ENCODE measurements around the gene KRT1.
"Not testable (repeated sequence)": the region's sequence is repeated elsewhere in the genome, so short reads cannot be mapped to it uniquely, and the experiment has no call there.

The KRT1 gene

DNA sequence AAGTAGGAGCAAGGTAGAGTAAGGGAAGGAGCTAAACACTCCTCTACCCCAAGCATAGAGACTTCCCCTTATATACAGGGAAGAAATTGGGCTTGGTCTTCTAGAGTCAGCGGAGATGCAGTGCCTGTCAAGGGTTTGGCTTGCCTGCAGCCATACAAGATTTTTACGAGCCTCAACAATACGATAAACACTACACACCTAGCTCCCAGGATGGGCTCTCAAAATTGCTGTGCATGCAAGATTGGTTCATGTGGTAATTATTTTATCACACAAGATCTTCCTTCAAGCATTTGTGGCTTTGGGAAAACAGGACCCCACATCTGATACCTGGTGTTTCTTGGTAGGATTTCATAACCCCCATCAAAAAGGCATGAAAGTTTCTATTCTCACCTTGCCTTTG, at the start of gene KRT1:
KRT1 (minus strand) TSS at position 45 of the 400 bp plus-strand sequence. CDS start 59 bp downstream, outside the sequence.
- DNase-seq, result no peak

DNA sequence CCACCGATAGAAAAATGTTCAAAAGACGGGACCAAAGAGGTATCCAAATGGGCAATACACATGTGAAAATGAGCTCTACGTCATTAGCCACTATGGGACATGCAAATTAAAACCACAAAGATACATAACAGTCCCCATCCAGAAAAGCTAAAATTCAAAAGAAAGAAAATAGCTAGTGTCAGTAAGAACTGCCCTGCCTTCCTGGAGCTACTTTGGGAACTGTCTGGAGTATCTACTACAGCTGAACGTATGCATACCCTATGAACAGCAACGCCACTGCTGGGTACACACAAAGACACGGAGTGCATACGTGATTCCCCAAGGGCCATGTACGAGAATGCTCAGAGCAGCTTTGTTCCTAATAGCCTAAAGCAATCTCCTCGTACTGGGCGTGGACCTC, 48.9 kb upstream of the KRT1 start:
- DNase-seq, result no peak

GRCh38 chr12:52728374-52728773, 48.2 kb upstream of the KRT1 start:
- DNase-seq, result no peak

GRCh38 chr12:52727037-52727436, 46.8 kb upstream of the KRT1 start:
- no peak for DNase-seq

- no peak for DNase-seq
Observed at GRCh38 chr12:52726451-52726850, 46.2 kb upstream of the KRT1 start.

DNA sequence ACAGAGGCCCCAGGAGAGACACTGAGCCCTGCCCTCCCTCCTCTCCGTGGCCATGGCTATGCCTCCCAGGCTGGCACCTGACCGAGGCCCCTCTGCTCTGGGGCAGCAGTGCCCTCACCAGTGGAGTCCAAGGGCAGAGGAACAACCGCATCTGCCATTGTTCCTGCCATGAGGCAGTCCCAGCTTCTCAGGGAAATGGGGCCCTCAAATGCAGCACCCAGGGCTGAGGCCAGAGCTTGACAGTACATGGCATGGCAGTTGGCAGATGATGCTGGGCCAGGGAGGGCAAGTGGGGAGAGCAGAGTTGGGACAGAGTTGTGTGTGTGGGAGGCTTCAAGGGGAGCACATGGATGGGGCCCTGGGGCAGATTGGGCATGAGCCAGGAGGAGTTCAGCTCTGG, 44.2 kb upstream of the KRT1 start:
- DNase-seq, result no peak

DNA sequence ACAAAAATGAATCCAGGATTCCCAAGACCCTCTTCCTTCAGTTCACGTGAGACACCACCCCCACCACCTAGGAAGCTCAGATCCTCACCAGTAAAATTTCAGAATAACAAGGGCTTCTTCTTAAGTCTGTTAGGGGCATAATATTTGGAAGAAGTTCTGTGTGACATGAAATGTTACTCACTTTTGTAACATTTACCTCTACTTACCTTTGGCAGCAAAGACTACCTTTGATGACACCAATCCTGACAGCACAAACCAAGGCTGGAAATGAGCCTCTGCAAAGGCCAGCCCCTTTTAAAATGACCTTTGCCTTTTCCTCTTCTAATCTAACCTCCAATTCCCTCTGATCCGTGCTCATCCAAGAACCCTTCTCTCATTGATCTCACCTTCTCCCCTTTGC, 42.5 kb upstream of the KRT1 start:
- no peak for DNase-seq

- no peak for DNase-seq
Observed at GRCh38 chr12:52721838-52722470, 41.7 kb upstream of the KRT1 start.

- no peak for DNase-seq
Observed at GRCh38 chr12:52720365-52720886, 40.2 kb upstream of the KRT1 start.

- DNase-seq, result no peak
Observed at GRCh38 chr12:52716061-52716460, 35.9 kb upstream of the KRT1 start.

- no peak for DNase-seq
Observed at GRCh38 chr12:52715416-52715815, 35.2 kb upstream of the KRT1 start.

- no peak for DNase-seq
Observed at GRCh38 chr12:52714887-52715281, 34.7 kb upstream of the KRT1 start.

DNA sequence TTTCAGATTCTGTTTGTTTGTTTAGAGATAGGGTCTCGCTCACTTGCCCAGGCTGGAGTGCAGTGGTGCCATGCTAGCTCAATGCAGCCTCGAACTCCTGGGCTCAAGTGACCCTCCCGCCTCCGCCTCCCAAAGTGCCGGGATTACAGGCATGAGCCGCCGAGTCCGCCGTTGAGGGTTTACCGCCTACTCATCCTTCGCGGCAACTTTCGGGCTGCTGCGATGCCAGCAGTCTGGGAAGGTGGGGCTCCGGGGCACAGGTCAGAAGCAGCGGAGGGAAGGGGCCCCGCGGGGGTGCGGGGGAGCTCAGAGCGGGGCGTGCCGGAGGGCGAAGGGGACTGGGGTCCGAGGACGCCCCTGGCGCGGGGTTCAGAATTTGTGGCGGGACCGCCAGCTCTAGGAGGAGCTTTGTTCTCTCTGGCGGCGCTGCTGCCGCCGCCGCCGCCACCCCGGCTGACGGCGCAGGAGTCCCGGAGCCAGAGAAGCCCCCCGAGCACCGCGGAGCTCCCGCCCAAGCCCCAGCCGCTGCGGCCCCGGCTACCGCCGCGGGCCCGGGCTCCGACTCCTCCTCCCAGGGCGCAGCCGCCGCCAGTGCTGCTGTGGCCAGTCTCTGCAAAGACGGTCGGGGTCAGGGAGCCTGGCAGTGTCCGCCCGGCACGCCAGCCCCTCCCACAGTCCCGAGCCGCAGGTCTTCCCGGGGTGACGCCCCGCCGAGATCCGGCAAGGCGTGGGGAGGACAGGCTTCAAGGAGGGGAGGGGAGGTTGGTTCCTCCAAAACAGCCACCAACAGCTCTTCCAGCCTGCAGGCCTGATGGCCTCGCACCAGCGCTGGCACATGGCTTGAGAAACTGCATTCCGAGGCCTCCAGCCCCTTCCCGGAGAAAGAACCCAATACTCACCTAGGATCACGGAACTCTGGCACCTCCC, 34.0 kb upstream of the KRT1 start:
- DNase-seq, result no peak

- DNase-seq, result not testable (repeated sequence)
Observed at GRCh38 chr12:52712122-52712521, 31.9 kb upstream of the KRT1 start.

DNA sequence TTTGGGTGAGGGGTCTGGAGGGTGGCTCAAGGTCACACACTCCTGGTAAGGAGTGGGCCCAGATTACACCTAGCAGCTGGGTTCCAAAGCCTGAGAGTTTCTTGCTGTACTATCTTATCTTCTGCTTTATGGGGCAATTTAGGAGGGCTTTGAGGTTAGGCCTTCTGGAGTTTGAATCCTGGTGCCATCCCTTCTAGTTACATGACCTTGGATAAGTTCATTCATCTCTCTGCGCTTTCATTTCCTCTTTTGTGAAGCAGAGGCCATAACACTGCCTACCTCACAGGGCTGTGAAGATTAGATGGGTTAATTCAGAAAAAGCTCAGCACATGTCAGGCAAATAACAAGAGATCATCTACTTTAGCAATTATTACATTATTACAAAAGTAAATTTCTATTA, 30.5 kb upstream of the KRT1 start:
- DNase-seq, result peak; percentile 26

DNA sequence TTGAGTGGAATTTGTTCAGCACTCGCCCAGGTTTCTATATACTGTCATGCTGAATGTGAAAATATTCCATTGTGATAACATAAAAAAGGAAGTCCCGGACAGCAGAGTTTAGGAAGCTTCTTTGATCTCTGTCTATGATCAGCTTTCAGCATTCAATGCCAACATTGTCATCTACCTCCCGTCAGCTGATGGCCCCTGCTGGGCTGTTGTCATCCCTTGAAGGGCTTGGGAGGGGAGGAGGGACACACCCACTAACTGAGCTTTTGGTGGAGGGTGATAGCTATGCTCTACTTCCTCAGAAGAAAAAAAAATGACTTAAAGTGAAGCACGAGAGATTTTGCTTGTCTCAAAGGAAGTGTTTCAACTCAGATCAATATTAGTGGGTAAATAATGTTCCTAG, 27.8 kb upstream of the KRT1 start:
- DNase-seq, result no peak

DNA sequence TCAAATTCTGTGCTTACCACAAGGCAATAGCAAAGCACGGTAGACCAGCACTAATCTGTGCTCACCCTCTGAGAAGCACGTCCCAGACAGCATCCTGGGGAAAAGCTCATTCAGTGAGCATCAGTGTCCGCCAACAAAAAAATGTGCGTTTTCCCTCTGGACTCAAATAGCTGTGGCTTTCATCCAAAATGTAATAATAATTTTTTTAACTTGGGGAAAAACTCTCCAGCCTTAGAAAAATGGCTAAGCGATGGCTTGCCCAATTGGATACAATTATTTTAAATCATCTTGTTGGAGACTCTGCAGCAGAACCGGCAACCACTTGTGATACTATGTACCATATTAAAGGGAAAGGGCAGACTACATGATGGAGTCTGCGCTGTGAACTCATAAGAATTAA, 24.3 kb upstream of the KRT1 start:
- no peak for DNase-seq

- DNase-seq, result no peak
Observed at GRCh38 chr12:52703878-52704277, 23.7 kb upstream of the KRT1 start.

DNA sequence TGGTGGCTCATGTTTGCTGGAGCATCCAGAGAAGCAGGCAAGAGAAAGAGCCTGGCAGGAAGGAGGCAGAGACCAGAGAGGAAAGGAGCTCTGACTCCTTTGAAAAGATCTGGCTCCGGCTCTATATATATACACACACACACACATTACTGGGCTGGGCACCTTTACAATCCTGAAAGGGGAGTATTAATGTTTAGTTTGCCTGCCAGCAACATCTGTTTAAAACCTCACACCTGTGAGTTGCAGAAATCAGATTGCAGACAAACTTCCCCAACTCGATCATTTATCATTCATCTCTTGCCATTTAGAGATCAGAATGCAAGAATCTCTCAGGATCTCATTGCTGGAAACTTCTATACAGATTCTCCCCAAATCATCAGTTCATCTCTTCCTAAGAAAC, 23.2 kb upstream of the KRT1 start, which contains the start of gene KRT77:
KRT77 (minus strand) TSS at position 101 of the 400 bp plus-strand sequence; CDS start at position 11, 90 bp downstream.
- DNase-seq, result no peak

DNA sequence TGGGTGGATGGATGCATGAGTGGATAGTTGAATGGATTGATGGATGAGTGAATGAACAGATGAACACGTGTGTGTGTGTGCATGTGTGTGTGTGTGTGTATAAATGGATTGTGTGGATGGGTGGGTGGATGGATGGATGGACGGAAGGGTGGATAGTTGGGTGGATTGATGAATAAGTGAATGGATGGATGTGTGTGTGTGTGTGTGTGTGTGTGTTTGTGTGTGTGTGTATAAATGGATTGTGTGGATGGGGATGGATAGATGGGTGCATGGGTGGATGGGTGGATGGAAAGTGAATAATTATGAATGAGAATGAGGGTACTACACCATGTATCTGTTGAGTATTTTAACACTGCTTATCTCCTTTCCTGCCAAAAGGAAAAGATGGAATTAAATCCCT, 22.1 kb upstream of the KRT1 start:
- DNase-seq, result no peak

DNA sequence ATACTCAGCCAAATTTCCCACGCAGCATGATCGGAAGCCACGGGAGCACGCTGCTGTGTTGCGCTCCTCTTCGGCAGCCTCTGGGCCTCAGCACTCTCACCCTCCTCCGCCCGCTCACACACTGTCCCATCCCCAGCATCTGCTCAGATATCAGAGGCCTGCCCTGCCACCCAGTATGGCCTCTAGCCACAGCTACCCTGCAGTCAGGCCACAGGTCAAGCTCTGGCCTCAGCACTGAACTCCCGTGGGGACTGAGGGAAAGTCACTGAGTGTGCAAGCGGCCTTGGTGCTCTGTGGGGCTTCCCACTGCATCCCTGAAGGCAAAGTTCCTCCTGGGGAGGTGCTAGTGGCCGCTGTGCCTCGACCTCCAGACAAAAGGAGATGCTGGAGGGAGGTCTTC, 21.1 kb upstream of the KRT1 start:
- no peak for DNase-seq

GRCh38 chr12:52699960-52700359, 19.8 kb upstream of the KRT1 start:
- DNase-seq, result no peak

DNA sequence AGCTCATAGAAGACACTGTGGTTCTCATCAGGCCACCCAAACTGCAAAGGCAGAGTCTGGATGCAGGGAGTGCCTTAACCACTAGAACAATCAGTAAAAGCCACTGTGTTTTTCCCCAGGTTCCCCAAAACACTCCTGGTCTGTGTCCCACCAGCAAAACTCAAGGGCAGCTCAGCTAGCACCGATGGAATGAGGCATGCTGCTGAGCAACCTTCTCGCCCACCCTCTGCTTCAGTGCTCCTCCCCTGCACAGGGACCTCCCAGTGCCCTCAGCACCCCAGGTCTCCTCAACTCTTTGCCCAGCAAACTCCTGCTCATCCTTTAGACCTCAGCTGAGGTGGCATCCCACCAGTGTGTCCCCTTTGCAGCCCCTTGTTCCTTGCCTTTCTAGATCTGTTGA, 19.2 kb upstream of the KRT1 start:
- DNase-seq, result no peak
